Measurements from ENCODE around the gene GLB1L2.

GRCh38 chr11:134333946-134334345 lies 2.2 kb downstream of the GLB1L2 start:
- no peak for TF ChIP-seq ZNF274 (IDR thresholded peaks at IDR 0.05; ENCODE audit: low read depth, low read length)
- TF ChIP-seq YY1 (IDR thresholded peaks at IDR 0.05; ENCODE audit: insufficient read depth, insufficient read length): no peak
